Smooth muscle cell (in vitro differentiated cells): ENCODE measurements around the gene LY6G5C. TPM values are rescaled to one million over a fixed set of nuclear protein-coding genes. Genes with fewer than 3 reads are reported as not detected.
A peak's percentile ranks its signal among the peaks of the same experiment; 100 is the strongest.

ENCODE experiments used
- DNase-seq: peaks from one replicate; lab custom pipeline; 2025; ENCODE audit not compliant: unreplicated experiment; lab: John Stamatoyannopoulos, UW
- H2AFZ ChIP-seq: fragments of 200-600 bp; sonication (generic); 2 replicates; pipeline ENCODE4 v1.6.0; 2016; ENCODE audit warnings: antibody characterized with exemption, low read depth, mild to moderate bottlenecking
- H3F3A ChIP-seq: fragments of 200-600 bp; sonication (generic); 2 replicates; pipeline ENCODE4 v1.6.0; 2017; ENCODE audit warnings: antibody characterized with exemption, low read depth
- H3K27ac ChIP-seq: fragments of 200-600 bp; sonication (generic); 2 replicates; pipeline ENCODE4 v1.5.1; 2016; ENCODE audit warnings: low read depth, mild to moderate bottlenecking
- H3K27me3 ChIP-seq: fragments of 200-600 bp; sonication (generic); 2 replicates; pipeline ENCODE4 v1.6.1; 2016; ENCODE audit warnings: low read depth, mild to moderate bottlenecking
- H3K36me3 ChIP-seq: fragments of 200-600 bp; sonication (generic); 2 replicates; pipeline ENCODE4 v1.5.1; 2016; ENCODE audit warnings: low read depth
- H3K4me1 ChIP-seq: fragments of 200-600 bp; sonication (generic); 2 replicates; pipeline ENCODE4 v1.5.1; 2016; ENCODE audit warnings: low read depth
- H3K4me2 ChIP-seq: fragments of 200-600 bp; sonication (generic); 2 replicates; pipeline ENCODE4 v1.6.0; 2016; ENCODE audit warnings: mild to moderate bottlenecking
- H3K4me3 ChIP-seq: fragments of 200-600 bp; sonication (generic); 2 replicates; pipeline ENCODE4 v1.5.1; 2016; ENCODE audit warnings: mild to moderate bottlenecking
- H3K79me2 ChIP-seq: fragments of 200-600 bp; sonication (generic); 2 replicates; pipeline ENCODE4 v1.6.0; 2016; ENCODE audit warnings: low read depth, mild to moderate bottlenecking
- H3K9ac ChIP-seq: fragments of 200-600 bp; sonication (generic); 2 replicates; pipeline ENCODE4 v1.6.0; 2016; ENCODE audit warnings: low read depth
- H3K9me3 ChIP-seq: fragments of 200-600 bp; sonication (generic); replicated peaks from 2 replicates; pipeline ENCODE4 v1.5.1; 2016; ENCODE audit warnings: low read depth
- H4K20me1 ChIP-seq: fragments of 200-600 bp; sonication (generic); 2 replicates; pipeline ENCODE4 v1.6.0; 2016; ENCODE audit warnings: low read depth
- WGBS: methylation state at CpG from one replicate; pipeline ENCODE4 v1.1.7; 2016; ENCODE audit warnings: low lambda C conversion rate; 5-methylcytosine and 5-hydroxymethylcytosine counted together
- polyA plus RNA-seq: library from polyadenylated mRNA; unstranded; fragments of >200 nt; fragmentation: Nextera tagmentation; extraction: Ambion mirVana; gene quantifications from 2 replicates; pipeline ENCODE4 v1.2.1, GENCODE V29; 2016
- total RNA-seq: library from RNA; depleted of rRNA; stranded (reverse); fragments of >200 nt; gene quantifications from 2 replicates; pipeline ENCODE4 v1.2.3, GENCODE V29; 2014
- TF ChIP-seq, protein P1 (sequence below): fragments of 200-600 bp; sonication (generic); IDR thresholded peaks from 2 replicates; pipeline ENCODE4 v1.5.1; 2017; ENCODE audit warnings: borderline replicate concordance, mild to moderate bottlenecking, antibody characterized with exemption; ENCODE audit not compliant: insufficient read depth, poor library complexity, severe bottlenecking

Gene LY6G5C
- total and polyA plus RNA-seq, 2 experiments from 2014 or later: 0.67 to 3.8 TPM

DNA sequence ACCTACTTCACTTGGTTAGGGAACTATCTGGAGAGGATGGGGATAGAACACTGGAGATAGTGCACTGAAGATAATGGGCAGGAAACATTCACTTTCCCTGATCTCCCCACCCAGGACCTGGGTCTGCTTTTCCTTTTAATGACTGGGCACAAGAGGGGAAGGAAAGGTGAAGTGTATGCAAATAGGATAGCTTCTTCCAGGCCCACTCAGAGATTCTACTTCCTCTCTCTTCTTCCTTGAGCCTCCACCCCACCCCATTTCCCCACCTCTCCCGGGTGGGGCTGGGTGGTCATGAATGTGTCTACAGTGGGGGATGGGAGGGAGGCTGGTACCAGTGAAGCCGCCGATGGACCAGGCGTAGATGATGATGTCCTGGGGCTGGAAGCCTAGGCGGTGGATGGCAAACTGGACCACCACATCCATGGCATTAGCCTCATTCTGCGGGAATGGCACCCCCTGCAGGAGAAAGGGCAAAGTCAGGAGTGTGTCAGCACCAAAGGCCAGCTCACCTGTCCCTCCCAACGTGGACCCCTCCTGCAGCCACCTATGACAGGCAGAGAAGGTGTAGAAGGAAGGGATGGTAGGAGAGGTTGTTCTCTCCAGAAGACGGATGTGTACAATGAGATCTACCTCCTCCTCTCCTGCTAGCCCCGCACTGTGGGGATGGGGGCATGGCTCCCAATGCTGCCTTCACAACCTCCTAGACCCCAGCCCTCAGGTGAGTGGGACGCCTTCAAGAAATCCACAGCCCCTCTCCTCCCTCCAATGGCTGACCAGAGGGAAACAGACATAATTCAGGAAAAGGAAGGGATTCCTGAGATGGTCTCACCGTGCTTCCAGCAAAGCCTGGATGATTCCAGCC is 8.6 kb upstream of the LY6G5C start:
- H3F3A ChIP-seq: no peaks in the 10 kb centered on the region

DNA sequence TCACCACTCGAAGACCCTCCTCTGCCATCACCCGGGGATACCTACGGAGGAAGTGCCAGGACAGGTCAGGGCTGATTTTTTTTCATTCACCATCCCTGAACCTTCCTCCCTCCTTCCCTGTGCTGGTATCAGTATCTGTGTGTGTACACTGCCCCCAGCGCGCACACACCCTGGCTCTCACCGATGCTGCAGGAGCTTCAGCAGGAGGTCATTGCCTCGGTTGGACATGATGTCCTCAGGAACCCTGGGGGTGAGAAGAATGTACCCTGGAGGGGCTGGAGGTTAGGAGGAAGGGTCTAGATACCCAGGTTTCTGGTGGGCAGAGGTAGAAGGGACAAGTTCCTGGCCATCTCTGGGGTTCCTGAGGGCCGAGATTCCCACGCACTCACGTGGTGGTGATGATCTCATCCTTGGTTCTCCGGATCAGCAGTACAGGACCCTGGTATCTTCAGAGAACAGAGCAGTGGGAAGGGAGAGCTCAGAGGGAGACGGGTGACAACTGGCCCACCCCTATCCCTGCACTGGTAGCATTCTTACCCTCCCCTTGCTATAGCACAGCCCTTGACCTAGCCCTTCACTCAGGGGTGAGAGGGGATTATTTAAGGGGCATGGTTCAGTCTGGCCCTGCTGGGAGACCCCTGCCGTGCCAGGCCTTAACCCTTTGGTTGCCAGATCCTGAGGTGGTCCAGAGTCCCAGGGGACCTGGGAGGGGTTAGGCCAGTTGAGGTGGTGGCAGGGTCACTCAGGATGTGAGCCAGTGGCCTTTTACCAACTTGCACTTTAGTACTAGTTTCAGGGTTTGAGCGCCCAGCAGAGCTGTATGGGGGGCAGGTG is 7.2 kb upstream of the LY6G5C start:
- no peaks in the 10 kb centered on the region for H3F3A ChIP-seq
- H3K4me1 ChIP-seq: peaks cover 5% of the 10 kb centered on the region
- H2AFZ ChIP-seq: no peak overlapping the region
- no peak for DNase-seq
- no peak overlapping the region for H3K4me2 ChIP-seq
- no peak overlapping the region for H3K4me3 ChIP-seq
- WGBS: 91% methylated on average over 14 of the region's 14 CpGs
- H3K27ac ChIP-seq: no peak overlapping the region
- no peaks in the 10 kb centered on the region for H3K36me3 ChIP-seq
- TF ChIP-seq, protein P1, sequence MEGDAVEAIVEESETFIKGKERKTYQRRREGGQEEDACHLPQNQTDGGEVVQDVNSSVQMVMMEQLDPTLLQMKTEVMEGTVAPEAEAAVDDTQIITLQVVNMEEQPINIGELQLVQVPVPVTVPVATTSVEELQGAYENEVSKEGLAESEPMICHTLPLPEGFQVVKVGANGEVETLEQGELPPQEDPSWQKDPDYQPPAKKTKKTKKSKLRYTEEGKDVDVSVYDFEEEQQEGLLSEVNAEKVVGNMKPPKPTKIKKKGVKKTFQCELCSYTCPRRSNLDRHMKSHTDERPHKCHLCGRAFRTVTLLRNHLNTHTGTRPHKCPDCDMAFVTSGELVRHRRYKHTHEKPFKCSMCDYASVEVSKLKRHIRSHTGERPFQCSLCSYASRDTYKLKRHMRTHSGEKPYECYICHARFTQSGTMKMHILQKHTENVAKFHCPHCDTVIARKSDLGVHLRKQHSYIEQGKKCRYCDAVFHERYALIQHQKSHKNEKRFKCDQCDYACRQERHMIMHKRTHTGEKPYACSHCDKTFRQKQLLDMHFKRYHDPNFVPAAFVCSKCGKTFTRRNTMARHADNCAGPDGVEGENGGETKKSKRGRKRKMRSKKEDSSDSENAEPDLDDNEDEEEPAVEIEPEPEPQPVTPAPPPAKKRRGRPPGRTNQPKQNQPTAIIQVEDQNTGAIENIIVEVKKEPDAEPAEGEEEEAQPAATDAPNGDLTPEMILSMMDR: no peak
- H3K27me3 ChIP-seq: no peaks in the 10 kb centered on the region
- H3K9ac ChIP-seq: no peak overlapping the region
- H3K9me3 ChIP-seq: no peaks in the 10 kb centered on the region
- no peaks in the 10 kb centered on the region for H3K79me2 ChIP-seq
- no peaks in the 10 kb centered on the region for H4K20me1 ChIP-seq

More for the DNA sequence above, 8.6 kb upstream of the LY6G5C start:
- Histone ChIP-seq H2AFZ (no peak overlapping the region), H3K79me2 (no peaks in the 10 kb centered on the region), H4K20me1 (no peaks in the 10 kb centered on the region), H3K27ac (no peak overlapping the region), H3K27me3 (no peaks in the 10 kb centered on the region), H3K9me3 (no peaks in the 10 kb centered on the region), H3K4me2 (no peak overlapping the region), H3K4me3 (no peak overlapping the region), H3K9ac (no peak overlapping the region), H3K4me1 (no peaks in the 10 kb centered on the region), H3K36me3 (no peaks in the 10 kb centered on the region)
- no peak for DNase-seq
- TF ChIP-seq, protein P1: peak; percentile 34
- WGBS: 86% methylated on average over 11 of the region's 11 CpGs

DNA sequence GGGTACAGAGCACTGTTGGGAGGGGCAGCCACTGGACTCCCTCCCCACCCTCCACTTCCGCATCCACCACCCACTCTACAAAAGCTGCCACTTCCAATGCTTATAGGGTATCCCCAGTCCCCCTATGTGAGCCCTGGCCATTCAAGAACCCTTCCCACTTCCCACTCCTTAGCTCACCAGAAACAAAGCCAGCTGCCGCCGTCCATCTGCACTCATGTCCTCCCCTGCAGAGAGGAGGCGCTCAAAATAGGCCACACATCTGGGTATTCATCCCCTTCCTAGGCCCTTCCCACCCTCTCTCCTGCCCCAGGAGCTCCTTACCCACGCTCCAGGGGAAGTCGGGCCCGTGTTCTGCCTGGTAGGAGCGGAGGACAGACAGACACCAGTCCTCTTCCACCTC is 6.5 kb upstream of the LY6G5C start:
- no peaks in the 10 kb centered on the region for H4K20me1 ChIP-seq
- TF ChIP-seq, protein P1: no peak
- no peak overlapping the region for H3K4me2 ChIP-seq
- no peaks in the 10 kb centered on the region for H3K27me3 ChIP-seq
- DNase-seq: no peak
- no peak overlapping the region for H2AFZ ChIP-seq
- no peaks in the 10 kb centered on the region for H3K79me2 ChIP-seq
- H3K9me3 ChIP-seq: no peaks in the 10 kb centered on the region
- H3K36me3 ChIP-seq: no peaks in the 10 kb centered on the region
- H3K9ac ChIP-seq: no peak overlapping the region
- WGBS: 93% methylated on average over 7 of the region's 8 CpGs
- H3K4me3 ChIP-seq: no peak overlapping the region
- no peak overlapping the region for H3K27ac ChIP-seq
- peaks cover 5% of the 10 kb centered on the region for H3K4me1 ChIP-seq
- H3F3A ChIP-seq: no peaks in the 10 kb centered on the region
